DND-41 (cell line): ENCODE results near the gene KAZALD1.

Experiments used
- ATAC-seq: fragments of 200-7000 bp; cut with Tn5 transposase; 3 replicates; pipeline ENCODE4 v1.9.1; 2021; ENCODE audit warnings: low read depth; ENCODE audit not compliant: insufficient read depth
- DNase-seq: peaks from one replicate; pipeline ENCODE4 v3.0.0-alpha.2; 2020
- H2AFZ ChIP-seq: 2 replicates; pipeline ENCODE4 v1.6.0; 2012; ENCODE audit warnings: low read depth, low read length
- H3K27ac ChIP-seq: 2 replicates; pipeline ENCODE4 v1.5.1; 2012; ENCODE audit warnings: low read length, inconsistent platforms
- H3K27me3 ChIP-seq: fragments of 200-600 bp; sonication (generic); 2 replicates; pipeline ENCODE4 v1.6.0; 2012; ENCODE audit warnings: low read length, mild to moderate bottlenecking, inconsistent platforms; ENCODE audit not compliant: insufficient read depth, poor library complexity
- H3K36me3 ChIP-seq: 2 replicates; pipeline ENCODE4 v1.5.1; 2012; ENCODE audit warnings: low read length, inconsistent platforms; ENCODE audit not compliant: insufficient read depth
- H3K4me1 ChIP-seq: 2 replicates; pipeline ENCODE4 v1.5.1; 2012; ENCODE audit warnings: mild to moderate bottlenecking, low read length; ENCODE audit not compliant: insufficient read depth
- H3K4me2 ChIP-seq: 2 replicates; pipeline ENCODE4 v1.6.0; 2012; ENCODE audit warnings: mild to moderate bottlenecking, moderate library complexity, low read length, inconsistent platforms; ENCODE audit not compliant: insufficient read depth
- H3K4me3 ChIP-seq, 2 experiments: fragments of 200-600 bp in 1 of 2; shearing (Covaris generic) in 1 of 2; 2 replicates each; pipeline ENCODE4 v1.5.1; 2012 to 2016; ENCODE audit warnings: inconsistent platforms in 2 of 2, low read length in 2 of 2, mild to moderate bottlenecking in 2 of 2, low read depth in 1 of 2, moderate library complexity in 1 of 2
- H3K79me2 ChIP-seq: 2 replicates; pipeline ENCODE4 v1.6.0; 2012; ENCODE audit warnings: low read length, inconsistent platforms; ENCODE audit not compliant: insufficient read depth
- H3K9ac ChIP-seq: 2 replicates; pipeline ENCODE4 v1.6.0; 2012; ENCODE audit warnings: low read depth, mild to moderate bottlenecking, inconsistent platforms, low read length, moderate library complexity
- H3K9me3 ChIP-seq: 2 replicates; pipeline ENCODE4 v1.5.1; 2012; ENCODE audit warnings: low read length, moderate library complexity, mild to moderate bottlenecking, inconsistent platforms; ENCODE audit not compliant: insufficient read depth, severe bottlenecking
- H4K20me1 ChIP-seq: 2 replicates; pipeline ENCODE4 v1.6.0; 2012; ENCODE audit warnings: low read length; ENCODE audit not compliant: insufficient read depth
- CTCF ChIP-seq: IDR thresholded peaks from 2 replicates; pipeline ENCODE4 v1.5.1; 2012; ENCODE audit warnings: borderline replicate concordance, low read length, moderate library complexity, mild to moderate bottlenecking; ENCODE audit not compliant: poor library complexity, severe bottlenecking; ENCODE audit errors: extremely low read depth
- EZH2 ChIP-seq: IDR thresholded peaks from 3 replicates; pipeline ENCODE4 v1.6.1; 2012; ENCODE audit warnings: borderline replicate concordance, low read depth, mild to moderate bottlenecking, moderate library complexity, low read length, inconsistent platforms; ENCODE audit not compliant: severe bottlenecking

Gene KAZALD1

GRCh38 chr10:101079874-101080273 is 18.1 kb downstream of the KAZALD1 start:
- H3K27me3 ChIP-seq: peaks cover 33% of the 10 kb centered on the region
- H3K4me3 ChIP-seq: no peak overlapping the region
- H3K36me3 ChIP-seq: no peaks in the 10 kb centered on the region
- DNase-seq (no peak), ATAC-seq (no peak)
- no peak overlapping the region for H3K27ac ChIP-seq
- no peak overlapping the region for H2AFZ ChIP-seq
- no peaks in the 10 kb centered on the region for H3K79me2 ChIP-seq
- no peaks in the 10 kb centered on the region for H3K9me3 ChIP-seq
- H3K4me2 ChIP-seq: no peak overlapping the region
- H3K9ac ChIP-seq: no peak overlapping the region
- no peaks in the 10 kb centered on the region for H3K4me1 ChIP-seq
- H4K20me1 ChIP-seq: peaks cover 6% of the 10 kb centered on the region; the same call in 1 of the 2 replicates
- TF ChIP-seq CTCF (no peak), EZH2 (no peak)

GRCh38 chr10:101080933-101081931 is 19.4 kb downstream of the KAZALD1 start:
- Histone ChIP-seq H3K4me2 (no peak overlapping the region), H3K27me3 (peaks cover 25% of the 10 kb centered on the region), H2AFZ (no peak overlapping the region), H3K27ac (no peak overlapping the region), H4K20me1 (peaks cover 6% of the 10 kb centered on the region; the same call in 1 of the 2 replicates), H3K9me3 (no peaks in the 10 kb centered on the region), H3K79me2 (no peaks in the 10 kb centered on the region), H3K4me3 (no peak overlapping the region), H3K36me3 (no peaks in the 10 kb centered on the region), H3K4me1 (no peaks in the 10 kb centered on the region), H3K9ac (no peak overlapping the region)
- ATAC-seq (no peak), DNase-seq (no peak)
- TF ChIP-seq EZH2 (no peak), CTCF (no peak)

GRCh38 chr10:101085846-101086245 is 24.1 kb downstream of the KAZALD1 start:
- H3K4me3 ChIP-seq: no peak overlapping the region
- TF ChIP-seq CTCF (no peak), EZH2 (no peak)
- no peaks in the 10 kb centered on the region for H3K79me2 ChIP-seq
- no peak overlapping the region for H3K9ac ChIP-seq
- no peaks in the 10 kb centered on the region for H3K4me1 ChIP-seq
- no peaks in the 10 kb centered on the region for H3K9me3 ChIP-seq
- H4K20me1 ChIP-seq: no peaks in the 10 kb centered on the region; the same call in 1 of the 2 replicates
- DNase-seq: no peak
- no peak for ATAC-seq
- no peaks in the 10 kb centered on the region for H3K36me3 ChIP-seq
- no peak overlapping the region for H3K27ac ChIP-seq
- H2AFZ ChIP-seq: no peak overlapping the region
- no peak overlapping the region for H3K4me2 ChIP-seq
- H3K27me3 ChIP-seq: peaks cover 22% of the 10 kb centered on the region
